SU-DHL-6 (cell line): Measurements from ENCODE around the gene C1orf74.

Experiments
- EZH2phosphoT487 ChIP-seq: fragments of 200-600 bp; sonication (generic), shearing (Covaris generic); conservative IDR thresholded peaks from 2 replicates; pipeline ENCODE4 v1.6.1; 2018; ENCODE audit warnings: mild to moderate bottlenecking, antibody characterized with exemption, low read length, moderate library complexity, mixed read lengths
- TF ChIP-seq, protein P1 (sequence below): fragments of 200-600 bp; sonication (generic); IDR thresholded peaks from one replicate; pipeline ENCODE4 v1.5.1; 2017; ENCODE audit warnings: antibody characterized with exemption, mild to moderate bottlenecking, low read length, moderate library complexity; ENCODE audit not compliant: insufficient read depth, poor library complexity, severe bottlenecking

GRCh38 chr1:209751627-209752231 is 32.6 kb downstream of the C1orf74 start:
- TF ChIP-seq, protein P1, sequence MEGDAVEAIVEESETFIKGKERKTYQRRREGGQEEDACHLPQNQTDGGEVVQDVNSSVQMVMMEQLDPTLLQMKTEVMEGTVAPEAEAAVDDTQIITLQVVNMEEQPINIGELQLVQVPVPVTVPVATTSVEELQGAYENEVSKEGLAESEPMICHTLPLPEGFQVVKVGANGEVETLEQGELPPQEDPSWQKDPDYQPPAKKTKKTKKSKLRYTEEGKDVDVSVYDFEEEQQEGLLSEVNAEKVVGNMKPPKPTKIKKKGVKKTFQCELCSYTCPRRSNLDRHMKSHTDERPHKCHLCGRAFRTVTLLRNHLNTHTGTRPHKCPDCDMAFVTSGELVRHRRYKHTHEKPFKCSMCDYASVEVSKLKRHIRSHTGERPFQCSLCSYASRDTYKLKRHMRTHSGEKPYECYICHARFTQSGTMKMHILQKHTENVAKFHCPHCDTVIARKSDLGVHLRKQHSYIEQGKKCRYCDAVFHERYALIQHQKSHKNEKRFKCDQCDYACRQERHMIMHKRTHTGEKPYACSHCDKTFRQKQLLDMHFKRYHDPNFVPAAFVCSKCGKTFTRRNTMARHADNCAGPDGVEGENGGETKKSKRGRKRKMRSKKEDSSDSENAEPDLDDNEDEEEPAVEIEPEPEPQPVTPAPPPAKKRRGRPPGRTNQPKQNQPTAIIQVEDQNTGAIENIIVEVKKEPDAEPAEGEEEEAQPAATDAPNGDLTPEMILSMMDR: no peak
- no peak for TF ChIP-seq EZH2phosphoT487
